ENCODE data around the gene PRRC2C. TPM values are rescaled to one million over a fixed set of nuclear protein-coding genes. Genes with fewer than 3 reads are reported as not detected.

Gene PRRC2C
- total RNA-seq, 1 experiment from 2014 or later, result 267 TPM

DNA sequence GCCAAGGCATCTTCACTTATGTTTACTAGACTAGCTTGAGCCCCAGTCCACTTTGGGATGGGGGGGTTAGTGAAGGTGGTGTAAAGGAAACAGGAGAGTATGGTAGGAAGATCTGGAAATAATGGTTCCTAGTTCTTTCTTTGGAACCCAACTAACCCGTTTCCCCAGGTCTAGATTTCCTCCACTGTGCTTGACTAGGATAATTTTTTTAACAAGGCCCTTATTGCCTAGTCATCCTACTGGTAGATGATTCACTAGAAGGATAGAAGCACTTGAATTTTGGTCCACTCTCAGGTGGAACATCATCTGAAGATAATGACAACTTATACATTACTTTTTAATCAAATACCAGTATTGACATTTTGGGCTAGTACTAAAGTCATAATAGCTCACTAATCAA, 90.8 kb downstream of the PRRC2C start:
- H3K4ac ChIP-seq (ENCODE audit: low read depth, low read length), result no peak overlapping the region
- TF ChIP-seq, protein P1, sequence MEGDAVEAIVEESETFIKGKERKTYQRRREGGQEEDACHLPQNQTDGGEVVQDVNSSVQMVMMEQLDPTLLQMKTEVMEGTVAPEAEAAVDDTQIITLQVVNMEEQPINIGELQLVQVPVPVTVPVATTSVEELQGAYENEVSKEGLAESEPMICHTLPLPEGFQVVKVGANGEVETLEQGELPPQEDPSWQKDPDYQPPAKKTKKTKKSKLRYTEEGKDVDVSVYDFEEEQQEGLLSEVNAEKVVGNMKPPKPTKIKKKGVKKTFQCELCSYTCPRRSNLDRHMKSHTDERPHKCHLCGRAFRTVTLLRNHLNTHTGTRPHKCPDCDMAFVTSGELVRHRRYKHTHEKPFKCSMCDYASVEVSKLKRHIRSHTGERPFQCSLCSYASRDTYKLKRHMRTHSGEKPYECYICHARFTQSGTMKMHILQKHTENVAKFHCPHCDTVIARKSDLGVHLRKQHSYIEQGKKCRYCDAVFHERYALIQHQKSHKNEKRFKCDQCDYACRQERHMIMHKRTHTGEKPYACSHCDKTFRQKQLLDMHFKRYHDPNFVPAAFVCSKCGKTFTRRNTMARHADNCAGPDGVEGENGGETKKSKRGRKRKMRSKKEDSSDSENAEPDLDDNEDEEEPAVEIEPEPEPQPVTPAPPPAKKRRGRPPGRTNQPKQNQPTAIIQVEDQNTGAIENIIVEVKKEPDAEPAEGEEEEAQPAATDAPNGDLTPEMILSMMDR (conservative IDR thresholded peaks at IDR 0.05), result no peak
- no peaks in the 10 kb centered on the region for H3K9me3 ChIP-seq (ENCODE audit: control insufficient read depth, low read depth, low read length)
- H2BK15ac ChIP-seq (ENCODE audit: low read depth, low read length), result no peak overlapping the region
- no peak overlapping the region for H3K14ac ChIP-seq (ENCODE audit: insufficient read depth, low read length)
- DNase-seq, result no peak
- H2AK5ac ChIP-seq (ENCODE audit: insufficient read length, low read length), result no peak overlapping the region
- no peak overlapping the region for H2BK12ac ChIP-seq (ENCODE audit: insufficient read length, low read depth, low read length)
- Mint-ChIP-seq H3K36me3 (ENCODE audit: insufficient read depth in 1 of 3, low read depth in 3 of 3) (peaks cover 30 to 86% (median 82%) of the 10 kb centered on the region in 3 experiments; a peak in 6 of 7 replicates), H3K9me3 (no peaks in the 10 kb centered on the region), H3K27ac (peak overlapping the region in 1 of 3 experiments; percentile 61; a peak in 1 of 7 replicates), H3K4me1 (no peaks in the 10 kb centered on the region), H3K27me3 (ENCODE audit: low read depth) (no peaks in the 10 kb centered on the region), H3K4me3 (no peak overlapping the region)
- no peak overlapping the region for H3K27ac ChIP-seq (ENCODE audit: insufficient read length, low read depth, low read length)
- no peaks in the 10 kb centered on the region for H4K20me1 ChIP-seq (ENCODE audit: control insufficient read depth, insufficient read depth, insufficient read length)
- H3K23ac ChIP-seq (ENCODE audit: insufficient read length, low read depth, low read length), result no peak overlapping the region
- H3K79me1 ChIP-seq (ENCODE audit: insufficient read depth, low read depth, low read length, poor library complexity, severe bottlenecking), result no peaks in the 10 kb centered on the region
- H2AFZ ChIP-seq (ENCODE audit: low read length), result no peak overlapping the region
- no peak overlapping the region for H3T11ph ChIP-seq (ENCODE audit: low read length)
- no CpG with 5 or more reads among the region's 1 CpG for WGBS (ENCODE audit: extremely low coverage, insufficient read length, low lambda C conversion rate)
- H2BK5ac ChIP-seq (ENCODE audit: insufficient read length, low read length), result no peak overlapping the region
- H2BK120ac ChIP-seq (ENCODE audit: low read depth, low read length, poor library complexity, severe bottlenecking), result no peak overlapping the region
- no peak overlapping the region for H4K91ac ChIP-seq (ENCODE audit: insufficient read length, low read depth, low read length)
- H3K79me2 ChIP-seq (ENCODE audit: insufficient read depth, low read length), result no peaks in the 10 kb centered on the region
- H3K9ac ChIP-seq (ENCODE audit: extremely low read depth, insufficient read length, low read length), result no peak overlapping the region
- no peak overlapping the region for H4K5ac ChIP-seq (ENCODE audit: insufficient read length, low read depth, low read length)
- no peaks in the 10 kb centered on the region for H3K4me1 ChIP-seq (ENCODE audit: insufficient read depth, low read length)
- no peak overlapping the region for H3K18ac ChIP-seq (ENCODE audit: insufficient read length, low read depth, low read length)
- H3K23me2 ChIP-seq (ENCODE audit: insufficient read length, low read depth, low read length, poor library complexity, severe bottlenecking), result no peaks in the 10 kb centered on the region
- H3K27me3 ChIP-seq (ENCODE audit: insufficient read depth, low read length), result no peaks in the 10 kb centered on the region; the same call in 1 of the 2 replicates
- H3K4me2 ChIP-seq (ENCODE audit: insufficient read depth, insufficient read length, low read length), result no peak overlapping the region
- H3K56ac ChIP-seq (ENCODE audit: insufficient read length, low read depth, low read length), result no peak overlapping the region
- no peak overlapping the region for H4K8ac ChIP-seq (replicated peaks; ENCODE audit: insufficient read length, low read depth, low read length)
- no peak overlapping the region for H2BK20ac ChIP-seq (ENCODE audit: low read depth, low read length, poor library complexity, severe bottlenecking)
